T-helper 9 cell (primary cell): ENCODE data around the gene PXDN.
"Not testable (repeated sequence)": the region's sequence is repeated elsewhere in the genome, so short reads cannot be mapped to it uniquely, and the experiment has no call there.

ENCODE experiments used
- DNase-seq: peaks from one replicate; pipeline ENCODE4 v3.0.0-alpha.2; 2020

The PXDN gene

GRCh38 chr2:1739322-1739957, 4.9 kb downstream of the PXDN start:
- DNase-seq: no peak

- no peak for DNase-seq
These were observed 5.5 kb downstream of the PXDN start for GRCh38 chr2:1738646-1739302.

GRCh38 chr2:1738163-1738562, 6.2 kb downstream of the PXDN start:
- DNase-seq: no peak

GRCh38 chr2:1736997-1737480, 7.3 kb downstream of the PXDN start:
- DNase-seq: no peak

- DNase-seq: no peak
These were observed 8.3 kb downstream of the PXDN start for GRCh38 chr2:1736045-1736444.

- DNase-seq: not testable (repeated sequence)
These were observed 11.0 kb downstream of the PXDN start for GRCh38 chr2:1733298-1733697.

GRCh38 chr2:1731963-1732768, 12.1 kb downstream of the PXDN start:
- DNase-seq: no peak

GRCh38 chr2:1731447-1731962, 12.8 kb downstream of the PXDN start:
- DNase-seq: no peak

- no peak for DNase-seq
These were observed 14.0 kb downstream of the PXDN start for GRCh38 chr2:1730015-1730927.

GRCh38 chr2:1729242-1729641, 15.1 kb downstream of the PXDN start:
- no peak for DNase-seq

- no peak for DNase-seq
These were observed 15.5 kb downstream of the PXDN start for GRCh38 chr2:1728821-1729220.

GRCh38 chr2:1727796-1728474, 16.4 kb downstream of the PXDN start:
- no peak for DNase-seq

GRCh38 chr2:1727101-1727771, 17.1 kb downstream of the PXDN start:
- no peak for DNase-seq

- no peak for DNase-seq
These were observed 17.8 kb downstream of the PXDN start for GRCh38 chr2:1726558-1726957.

GRCh38 chr2:1724351-1724750, 20.0 kb downstream of the PXDN start:
- DNase-seq: not testable (repeated sequence)

GRCh38 chr2:1723397-1724042, 20.8 kb downstream of the PXDN start:
- no peak for DNase-seq

GRCh38 chr2:1722692-1723091, 21.6 kb downstream of the PXDN start:
- no peak for DNase-seq

GRCh38 chr2:1721706-1722646, 22.3 kb downstream of the PXDN start:
- no peak for DNase-seq
